Stimulated activated naive CD8-positive, alpha-beta T cell treated with anti-CD3 and anti-CD28 coated beads, Interleukin-15, Interleukin-2, amounts not matched to agents 100 ng/mL and 50 ng/mL, for 24 hours (primary cell): ENCODE data around the gene EVI2B.
A peak's percentile ranks its signal among the peaks of the same experiment; 100 is the strongest.
"Not testable (repeated sequence)": the region's sequence is repeated elsewhere in the genome, so short reads cannot be mapped to it uniquely, and the experiment has no call there.

Experiments used
- H3K27ac Mint-ChIP-seq: one replicate; pipeline ENCODE4 v1.8.0; 2021; ENCODE audit warnings: mild to moderate bottlenecking, mixed read lengths
- H3K27me3 Mint-ChIP-seq: one replicate; pipeline ENCODE4 v1.8.0; 2021; ENCODE audit warnings: mixed read lengths
- H3K36me3 Mint-ChIP-seq: one replicate; pipeline ENCODE4 v1.8.0; 2021; ENCODE audit warnings: low read depth, mixed read lengths
- H3K4me1 Mint-ChIP-seq: one replicate; pipeline ENCODE4 v1.8.0; 2021; ENCODE audit warnings: low read depth, mixed read lengths
- H3K4me3 Mint-ChIP-seq: one replicate; pipeline ENCODE4 v1.8.0; 2021; ENCODE audit warnings: mild to moderate bottlenecking, mixed read lengths
- H3K9me3 Mint-ChIP-seq: one replicate; pipeline ENCODE4 v1.8.0; 2021; ENCODE audit warnings: mixed read lengths

EVI2B gene

GRCh38 chr17:31320241-31320640, 6.4 kb upstream of the EVI2B start:
- peak overlapping the region; percentile 82 for H3K4me3 Mint-ChIP-seq
- peak overlapping the region; percentile 96 for H3K27ac Mint-ChIP-seq
- peaks cover 51% of the 10 kb centered on the region for H3K4me1 Mint-ChIP-seq
- no peaks in the 10 kb centered on the region for H3K27me3 Mint-ChIP-seq
- no peaks in the 10 kb centered on the region for H3K9me3 Mint-ChIP-seq
- H3K36me3 Mint-ChIP-seq, result peaks cover 26% of the 10 kb centered on the region

GRCh38 chr17:31318851-31319661, 5.2 kb upstream of the EVI2B start:
- peaks cover 31% of the 10 kb centered on the region for H3K36me3 Mint-ChIP-seq
- H3K27me3 Mint-ChIP-seq, result no peaks in the 10 kb centered on the region
- peaks cover 61% of the 10 kb centered on the region for H3K4me1 Mint-ChIP-seq
- H3K9me3 Mint-ChIP-seq, result peaks cover 3% of the 10 kb centered on the region
- peak overlapping the region; percentile 93 for H3K27ac Mint-ChIP-seq
- peak overlapping the region; percentile 82 for H3K4me3 Mint-ChIP-seq

- Mint-ChIP-seq H3K4me1 (peaks cover 56% of the 10 kb centered on the region), H3K4me3 (peak overlapping the region; percentile 82), H3K27ac (peak overlapping the region; percentile 93), H3K27me3 (no peaks in the 10 kb centered on the region), H3K9me3 (peaks cover 3% of the 10 kb centered on the region), H3K36me3 (peaks cover 27% of the 10 kb centered on the region)
Measured at GRCh38 chr17:31318298-31318801, 4.5 kb upstream of the EVI2B start.

- Mint-ChIP-seq H3K36me3 (peaks cover 32% of the 10 kb centered on the region), H3K4me3 (peak overlapping the region; percentile 80), H3K27ac (peak overlapping the region; percentile 97), H3K4me1 (peaks cover 62% of the 10 kb centered on the region), H3K27me3 (no peaks in the 10 kb centered on the region), H3K9me3 (peaks cover 3% of the 10 kb centered on the region)
Measured at GRCh38 chr17:31314782-31315100, 887 bp upstream of the EVI2B start.

GRCh38 chr17:31312223-31312622, 1.6 kb downstream of the EVI2B start:
- Mint-ChIP-seq H3K4me1 (peaks cover 76% of the 10 kb centered on the region), H3K36me3 (peaks cover 24% of the 10 kb centered on the region), H3K4me3 (peak overlapping the region; percentile 80), H3K27ac (peak overlapping the region; percentile 94)
- not testable (repeated sequence) for H3K27me3 Mint-ChIP-seq, H3K9me3 Mint-ChIP-seq

GRCh38 chr17:31311526-31311925, 2.3 kb downstream of the EVI2B start:
- H3K4me1 Mint-ChIP-seq, result peaks cover 76% of the 10 kb centered on the region
- peak overlapping the region; percentile 94 for H3K27ac Mint-ChIP-seq
- peak overlapping the region; percentile 80 for H3K4me3 Mint-ChIP-seq
- H3K27me3 Mint-ChIP-seq, result no peaks in the 10 kb centered on the region
- H3K36me3 Mint-ChIP-seq, result peaks cover 21% of the 10 kb centered on the region
- H3K9me3 Mint-ChIP-seq, result peaks cover 3% of the 10 kb centered on the region

- peak overlapping the region; percentile 80 for H3K4me3 Mint-ChIP-seq
- peaks cover 28% of the 10 kb centered on the region for H3K36me3 Mint-ChIP-seq
- H3K27ac Mint-ChIP-seq, result peak overlapping the region; percentile 94
- no peaks in the 10 kb centered on the region for H3K27me3 Mint-ChIP-seq
- H3K4me1 Mint-ChIP-seq, result peaks cover 76% of the 10 kb centered on the region
- peaks cover 3% of the 10 kb centered on the region for H3K9me3 Mint-ChIP-seq
Measured at GRCh38 chr17:31310886-31311285, 3.0 kb downstream of the EVI2B start.

GRCh38 chr17:31310260-31310659, 3.6 kb downstream of the EVI2B start:
- no peaks in the 10 kb centered on the region for H3K27me3 Mint-ChIP-seq
- H3K4me1 Mint-ChIP-seq, result peaks cover 77% of the 10 kb centered on the region
- H3K27ac Mint-ChIP-seq, result peak overlapping the region; percentile 94
- H3K4me3 Mint-ChIP-seq, result peak overlapping the region; percentile 80
- peaks cover 3% of the 10 kb centered on the region for H3K9me3 Mint-ChIP-seq
- peaks cover 34% of the 10 kb centered on the region for H3K36me3 Mint-ChIP-seq

- Mint-ChIP-seq H3K36me3 (peaks cover 38% of the 10 kb centered on the region), H3K4me1 (peaks cover 79% of the 10 kb centered on the region), H3K27ac (peak overlapping the region; percentile 94), H3K9me3 (peaks cover under 1% of the 10 kb centered on the region), H3K27me3 (no peaks in the 10 kb centered on the region), H3K4me3 (peak overlapping the region; percentile 80)
Measured at GRCh38 chr17:31309556-31309955, 4.3 kb downstream of the EVI2B start.

GRCh38 chr17:31308372-31309334, 5.2 kb downstream of the EVI2B start:
- H3K36me3 Mint-ChIP-seq, result peaks cover 45% of the 10 kb centered on the region
- H3K4me3 Mint-ChIP-seq, result peak overlapping the region; percentile 80
- no peaks in the 10 kb centered on the region for H3K9me3 Mint-ChIP-seq
- peak overlapping the region; percentile 94 for H3K27ac Mint-ChIP-seq
- peaks cover 80% of the 10 kb centered on the region for H3K4me1 Mint-ChIP-seq
- H3K27me3 Mint-ChIP-seq, result no peaks in the 10 kb centered on the region

- peaks cover 85% of the 10 kb centered on the region for H3K4me1 Mint-ChIP-seq
- no peaks in the 10 kb centered on the region for H3K9me3 Mint-ChIP-seq
- peak overlapping the region; percentile 94 for H3K27ac Mint-ChIP-seq
- H3K36me3 Mint-ChIP-seq, result peaks cover 55% of the 10 kb centered on the region
- H3K4me3 Mint-ChIP-seq, result peak overlapping the region; percentile 80
- no peaks in the 10 kb centered on the region for H3K27me3 Mint-ChIP-seq
Measured at GRCh38 chr17:31307640-31308039, 6.2 kb downstream of the EVI2B start.

GRCh38 chr17:31299624-31300023, 14.2 kb downstream of the EVI2B start:
- Mint-ChIP-seq H3K36me3 (peaks cover 22% of the 10 kb centered on the region), H3K27ac (no peak overlapping the region), H3K9me3 (no peaks in the 10 kb centered on the region), H3K27me3 (no peaks in the 10 kb centered on the region), H3K4me3 (no peak overlapping the region), H3K4me1 (peaks cover 33% of the 10 kb centered on the region)

GRCh38 chr17:31297090-31297489, 16.8 kb downstream of the EVI2B start, which contains the start of gene OMG:
OMG (minus strand) TSS chr17:31297239; CDS start chr17:31296331, 908 bp downstream.
- H3K4me1 Mint-ChIP-seq, result peaks cover 20% of the 10 kb centered on the region
- H3K9me3 Mint-ChIP-seq, result no peaks in the 10 kb centered on the region
- no peak within 1 kb of the TSS for H3K4me3 Mint-ChIP-seq
- no peak within 1 kb of the TSS for H3K27ac Mint-ChIP-seq
- peaks cover 6% of the 10 kb centered on the region for H3K36me3 Mint-ChIP-seq
- no peaks in the 10 kb centered on the region for H3K27me3 Mint-ChIP-seq

GRCh38 chr17:31296142-31296541, 17.7 kb downstream of the EVI2B start:
- Mint-ChIP-seq H3K27ac (no peak overlapping the region), H3K36me3 (peaks cover 10% of the 10 kb centered on the region), H3K4me1 (peaks cover 11% of the 10 kb centered on the region), H3K27me3 (no peaks in the 10 kb centered on the region), H3K4me3 (no peak overlapping the region), H3K9me3 (no peaks in the 10 kb centered on the region)

GRCh38 chr17:31295489-31295871, 18.4 kb downstream of the EVI2B start:
- H3K4me3 Mint-ChIP-seq, result no peak overlapping the region
- no peaks in the 10 kb centered on the region for H3K27me3 Mint-ChIP-seq

More at GRCh38 chr17:31295489-31295871, 18.4 kb downstream of the EVI2B start:
- Mint-ChIP-seq H3K27ac (no peak overlapping the region), H3K9me3 (no peaks in the 10 kb centered on the region), H3K36me3 (peaks cover 10% of the 10 kb centered on the region), H3K4me1 (peaks cover 4% of the 10 kb centered on the region)
